ENCODE measurements around the gene IL18BP. TPM values are rescaled to one million over a fixed set of nuclear protein-coding genes. Genes with fewer than 3 reads are reported as not detected.

The IL18BP gene
- total RNA-seq, 1 experiment from 2014 or later, result 4.5 TPM

- peak; percentile 45 for DNase-seq
- Histone ChIP-seq H3K4me3 (ENCODE audit: insufficient read depth, low read depth, low read length) (no peak overlapping the region), H3K27me3 (ENCODE audit: control insufficient read depth, insufficient read depth, low read length) (no peaks in the 10 kb centered on the region), H3K36me3 (replicated peaks; ENCODE audit: control insufficient read depth, insufficient read depth, low read length) (peaks cover 64% of the 10 kb centered on the region)
These were observed 14.4 kb downstream of the IL18BP start for GRCh38 chr11:72012897-72013721.

- H3K36me3 ChIP-seq (replicated peaks; ENCODE audit: control insufficient read depth, insufficient read depth, low read length), result peaks cover 65% of the 10 kb centered on the region
- H3K4me3 ChIP-seq (ENCODE audit: insufficient read depth, low read depth, low read length), result no peak overlapping the region
- DNase-seq, result peak; percentile 41
- H3K27me3 ChIP-seq (ENCODE audit: control insufficient read depth, insufficient read depth, low read length), result no peaks in the 10 kb centered on the region
These were observed 15.3 kb downstream of the IL18BP start for GRCh38 chr11:72013765-72014711.

- DNase-seq, result peak; percentile 29
- H3K27me3 ChIP-seq (ENCODE audit: control insufficient read depth, insufficient read depth, low read length), result no peaks in the 10 kb centered on the region
- H3K36me3 ChIP-seq (replicated peaks; ENCODE audit: control insufficient read depth, insufficient read depth, low read length), result peaks cover 63% of the 10 kb centered on the region
- no peak overlapping the region for H3K4me3 ChIP-seq (ENCODE audit: insufficient read depth, low read depth, low read length)
These were observed 16.1 kb downstream of the IL18BP start for GRCh38 chr11:72014761-72015320.

GRCh38 chr11:72015511-72016061, 16.9 kb downstream of the IL18BP start:
- peak; percentile 66 for DNase-seq
- Histone ChIP-seq H3K4me3 (ENCODE audit: insufficient read depth, low read depth, low read length) (no peak overlapping the region), H3K27me3 (ENCODE audit: control insufficient read depth, insufficient read depth, low read length) (no peaks in the 10 kb centered on the region), H3K36me3 (replicated peaks; ENCODE audit: control insufficient read depth, insufficient read depth, low read length) (peaks cover 66% of the 10 kb centered on the region)

- DNase-seq, result peak; percentile 7
- no peaks in the 10 kb centered on the region for H3K27me3 ChIP-seq (ENCODE audit: control insufficient read depth, insufficient read depth, low read length)
- peaks cover 60% of the 10 kb centered on the region for H3K36me3 ChIP-seq (replicated peaks; ENCODE audit: control insufficient read depth, insufficient read depth, low read length)
- no peak overlapping the region for H3K4me3 ChIP-seq (ENCODE audit: insufficient read depth, low read depth, low read length)
These were observed 19.5 kb downstream of the IL18BP start for GRCh38 chr11:72018171-72018570.

- DNase-seq, result no peak
- H3K4me3 ChIP-seq (ENCODE audit: insufficient read depth, low read depth, low read length), result no peak overlapping the region
- H3K27me3 ChIP-seq (ENCODE audit: control insufficient read depth, insufficient read depth, low read length), result no peaks in the 10 kb centered on the region
- peaks cover 35% of the 10 kb centered on the region for H3K36me3 ChIP-seq (replicated peaks; ENCODE audit: control insufficient read depth, insufficient read depth, low read length)
These were observed 24.6 kb downstream of the IL18BP start for GRCh38 chr11:72023335-72023734.

- no peak for DNase-seq
- Histone ChIP-seq H3K36me3 (replicated peaks; ENCODE audit: control insufficient read depth, insufficient read depth, low read length) (peaks cover 29% of the 10 kb centered on the region), H3K4me3 (ENCODE audit: insufficient read depth, low read depth, low read length) (no peak overlapping the region), H3K27me3 (ENCODE audit: control insufficient read depth, insufficient read depth, low read length) (no peaks in the 10 kb centered on the region)
These were observed 25.5 kb downstream of the IL18BP start for GRCh38 chr11:72024069-72024754.

- Histone ChIP-seq H3K36me3 (replicated peaks; ENCODE audit: control insufficient read depth, insufficient read depth, low read length) (peaks cover 21% of the 10 kb centered on the region), H3K27me3 (ENCODE audit: control insufficient read depth, insufficient read depth, low read length) (no peaks in the 10 kb centered on the region), H3K4me3 (ENCODE audit: insufficient read depth, low read depth, low read length) (no peak overlapping the region)
- no peak for DNase-seq
These were observed 27.4 kb downstream of the IL18BP start for GRCh38 chr11:72026090-72026489.

- Histone ChIP-seq H3K4me3 (ENCODE audit: insufficient read depth, low read depth, low read length) (no peak overlapping the region), H3K27me3 (ENCODE audit: control insufficient read depth, insufficient read depth, low read length) (no peaks in the 10 kb centered on the region), H3K36me3 (replicated peaks; ENCODE audit: control insufficient read depth, insufficient read depth, low read length) (peaks cover 3% of the 10 kb centered on the region)
- DNase-seq, result no peak
These were observed 31.9 kb downstream of the IL18BP start for GRCh38 chr11:72030472-72031045.

GRCh38 chr11:72036687-72037086, 38.0 kb downstream of the IL18BP start:
- H3K27me3 ChIP-seq (ENCODE audit: control insufficient read depth, insufficient read depth, low read length), result no peaks in the 10 kb centered on the region
- H3K4me3 ChIP-seq (ENCODE audit: insufficient read depth, low read depth, low read length), result no peak overlapping the region
- DNase-seq, result no peak
- H3K36me3 ChIP-seq (replicated peaks; ENCODE audit: control insufficient read depth, insufficient read depth, low read length), result no peaks in the 10 kb centered on the region; the same call in 1 of the 2 replicates

- no peak for DNase-seq
- H3K36me3 ChIP-seq (replicated peaks; ENCODE audit: control insufficient read depth, insufficient read depth, low read length), result no peaks in the 10 kb centered on the region; the same call in 1 of the 2 replicates
- H3K27me3 ChIP-seq (ENCODE audit: control insufficient read depth, insufficient read depth, low read length), result no peaks in the 10 kb centered on the region
- H3K4me3 ChIP-seq (ENCODE audit: insufficient read depth, low read depth, low read length), result no peak overlapping the region
These were observed 39.0 kb downstream of the IL18BP start for GRCh38 chr11:72037554-72038311.

GRCh38 chr11:72038491-72038890, 39.8 kb downstream of the IL18BP start:
- no peak for DNase-seq
- Histone ChIP-seq H3K4me3 (ENCODE audit: insufficient read depth, low read depth, low read length) (no peak overlapping the region), H3K27me3 (ENCODE audit: control insufficient read depth, insufficient read depth, low read length) (no peaks in the 10 kb centered on the region), H3K36me3 (replicated peaks; ENCODE audit: control insufficient read depth, insufficient read depth, low read length) (no peaks in the 10 kb centered on the region; the same call in 1 of the 2 replicates)

Data from H7 (cell line).